ENCODE data around the gene TNNI2.
A peak's percentile ranks its signal among the peaks of the same experiment; 100 is the strongest.

DNA sequence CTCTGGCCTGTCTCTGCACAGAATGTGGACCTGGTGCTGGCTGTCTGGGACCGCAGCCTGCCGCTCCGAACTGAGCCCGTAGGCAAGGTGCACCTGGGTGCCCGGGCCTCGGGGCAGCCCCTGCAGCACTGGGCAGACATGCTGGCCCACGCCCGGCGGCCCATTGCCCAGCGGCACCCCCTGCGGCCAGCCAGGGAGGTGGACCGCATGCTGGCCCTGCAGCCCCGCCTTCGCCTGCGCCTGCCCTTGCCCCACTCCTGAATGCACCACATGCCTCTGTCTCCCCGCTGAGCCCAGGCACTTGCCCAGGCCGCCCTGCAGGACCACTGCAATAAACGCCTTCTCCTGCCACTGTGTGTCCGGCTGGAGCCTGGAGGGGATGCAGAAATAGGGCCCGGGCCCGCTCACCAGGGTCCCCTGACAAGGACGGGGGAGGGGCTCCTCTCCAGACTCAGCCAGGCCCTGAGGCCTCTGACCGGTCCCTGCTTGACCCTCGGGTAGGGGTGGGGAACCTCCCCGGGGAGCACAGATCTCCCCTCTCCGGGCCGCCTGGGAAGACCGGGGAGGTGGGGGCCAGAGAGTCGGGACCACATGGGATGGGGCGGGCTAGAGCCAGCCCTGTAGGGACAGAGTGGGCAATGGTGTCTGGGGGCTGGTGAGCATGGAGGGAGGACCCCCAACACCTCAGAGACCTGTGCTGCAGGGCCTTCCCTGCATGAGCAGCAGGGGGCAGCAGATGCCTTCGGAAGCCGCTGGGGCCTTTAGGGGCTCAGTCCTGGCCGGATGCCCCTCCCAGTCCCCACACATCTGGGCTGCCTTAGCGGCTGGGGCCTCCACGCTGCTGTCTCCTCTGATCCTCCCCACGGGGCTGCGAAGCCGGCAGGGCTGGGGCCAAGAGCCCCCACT is 1.4 kb upstream of the TNNI2 start:
- TF ChIP-seq, protein P1, sequence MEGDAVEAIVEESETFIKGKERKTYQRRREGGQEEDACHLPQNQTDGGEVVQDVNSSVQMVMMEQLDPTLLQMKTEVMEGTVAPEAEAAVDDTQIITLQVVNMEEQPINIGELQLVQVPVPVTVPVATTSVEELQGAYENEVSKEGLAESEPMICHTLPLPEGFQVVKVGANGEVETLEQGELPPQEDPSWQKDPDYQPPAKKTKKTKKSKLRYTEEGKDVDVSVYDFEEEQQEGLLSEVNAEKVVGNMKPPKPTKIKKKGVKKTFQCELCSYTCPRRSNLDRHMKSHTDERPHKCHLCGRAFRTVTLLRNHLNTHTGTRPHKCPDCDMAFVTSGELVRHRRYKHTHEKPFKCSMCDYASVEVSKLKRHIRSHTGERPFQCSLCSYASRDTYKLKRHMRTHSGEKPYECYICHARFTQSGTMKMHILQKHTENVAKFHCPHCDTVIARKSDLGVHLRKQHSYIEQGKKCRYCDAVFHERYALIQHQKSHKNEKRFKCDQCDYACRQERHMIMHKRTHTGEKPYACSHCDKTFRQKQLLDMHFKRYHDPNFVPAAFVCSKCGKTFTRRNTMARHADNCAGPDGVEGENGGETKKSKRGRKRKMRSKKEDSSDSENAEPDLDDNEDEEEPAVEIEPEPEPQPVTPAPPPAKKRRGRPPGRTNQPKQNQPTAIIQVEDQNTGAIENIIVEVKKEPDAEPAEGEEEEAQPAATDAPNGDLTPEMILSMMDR (IDR thresholded peaks at IDR 0.05) = peak; percentile 88 to 96 (median 92)
- TF ChIP-seq POLR2A (IDR thresholded peaks at IDR 0.05) = no peak

Data from heart left ventricle (tissue), 13 donors.